Muscle of leg (tissue), 9 donors: Measurements from ENCODE around the gene YEATS4. TPM values are rescaled to one million over a fixed set of nuclear protein-coding genes. Genes with fewer than 3 reads are reported as not detected.

ENCODE experiments used
- polyA plus RNA-seq, 8 donors: library from polyadenylated mRNA; unstranded; fragments of 120-200 nt; gene quantifications; one replicate each; pipeline versions ENCODE4 v1.2.1 to v1.2.3, GENCODE V29; 2013; ENCODE audit warnings: inconsistent platforms in 1 of 8, low replicate concordance in 1 of 8; ENCODE audit not compliant: insufficient read length in 8 of 8, insufficient read depth in 1 of 8
- total RNA-seq: library from RNA; stranded (reverse); fragments of 120-200 nt; gene quantifications from one replicate; pipeline ENCODE4 v1.2.4, GENCODE V29; 2013

Gene YEATS4
- total and polyA plus RNA-seq, 9 donors = 11.4 to 16.1 (median 14.4) TPM

Other genes starting within 250 kb of the YEATS4 start
- gene CPSF6, start 120.2 kb upstream of the YEATS4 start, total RNA-seq = 21.1 TPM
- 10 to 100 TPM; 43.4 to 63.3 (median 54.6) TPM for gene CPSF6, start 120.2 kb upstream of the YEATS4 start, polyA plus RNA-seq
- gene LYZ, start 11.4 kb upstream of the YEATS4 start, total RNA-seq = 11.3 TPM
- gene LYZ, start 11.4 kb upstream of the YEATS4 start, polyA plus RNA-seq = 10 to 100 TPM; 23.0 to 80.7 (median 34.9) TPM
- gene FRS2, start 110.6 kb downstream of the YEATS4 start, total RNA-seq = 28.8 TPM
- gene FRS2, start 110.6 kb downstream of the YEATS4 start, polyA plus RNA-seq = 10 to 100 TPM; 12.9 to 24.3 (median 19.1) TPM
- gene CCT2, start 225.7 kb downstream of the YEATS4 start, total RNA-seq = 191 TPM
- 100 to 1,000 TPM; 165 to 196 (median 177) TPM for gene CCT2, start 225.7 kb downstream of the YEATS4 start, polyA plus RNA-seq